IMR-90 (cell line): ENCODE measurements around the gene TIMM21.

ENCODE experiments used
- BHLHE40 ChIP-seq: fragments of 150-350 bp; IDR thresholded peaks from 2 replicates; pipeline ENCODE4 v1.6.1; 2016; ENCODE audit warnings: mild to moderate bottlenecking, low read depth, low read length
- CHD1 ChIP-seq: IDR thresholded peaks from 2 replicates; pipeline ENCODE4 v1.6.1; 2012; ENCODE audit warnings: low read depth, low read length, improper control_type of control experiment
- MAFK ChIP-seq: IDR thresholded peaks from 2 replicates; pipeline ENCODE4 v1.6.1; 2012; ENCODE audit warnings: low read depth, low read length, improper control_type of control experiment
- MXI1 ChIP-seq: IDR thresholded peaks from 2 replicates; pipeline ENCODE4 v1.6.1; 2012; ENCODE audit warnings: low read depth, mild to moderate bottlenecking, low read length, moderate library complexity, borderline replicate concordance
- POLR2A ChIP-seq: IDR thresholded peaks from 2 replicates; pipeline ENCODE4 v1.6.1; 2012; ENCODE audit warnings: mild to moderate bottlenecking, low read depth, low read length
- RAD21 ChIP-seq: IDR thresholded peaks from 2 replicates; pipeline ENCODE4 v1.6.1; 2012; ENCODE audit warnings: low read length, improper control_type of control experiment
- RCOR1 ChIP-seq: IDR thresholded peaks from 2 replicates; pipeline ENCODE4 v1.6.1; 2012; ENCODE audit warnings: mild to moderate bottlenecking, low read length, improper control_type of control experiment; ENCODE audit not compliant: insufficient replicate concordance
- RFX5 ChIP-seq: IDR thresholded peaks from 2 replicates; pipeline ENCODE4 v1.8.0; 2012; ENCODE audit warnings: low read depth, mild to moderate bottlenecking, low read length, moderate library complexity
- USF2 ChIP-seq: fragments of 150-350 bp; IDR thresholded peaks from 2 replicates; pipeline ENCODE4 v1.6.1; 2017; ENCODE audit warnings: mild to moderate bottlenecking, antibody characterized with exemption, low read length, low read depth
- TF ChIP-seq, protein P1 (sequence below): conservative IDR thresholded peaks from 2 replicates; pipeline ENCODE4 v1.5.1; 2012; ENCODE audit warnings: mild to moderate bottlenecking, low read depth, low read length, improper control_type of control experiment

DNA sequence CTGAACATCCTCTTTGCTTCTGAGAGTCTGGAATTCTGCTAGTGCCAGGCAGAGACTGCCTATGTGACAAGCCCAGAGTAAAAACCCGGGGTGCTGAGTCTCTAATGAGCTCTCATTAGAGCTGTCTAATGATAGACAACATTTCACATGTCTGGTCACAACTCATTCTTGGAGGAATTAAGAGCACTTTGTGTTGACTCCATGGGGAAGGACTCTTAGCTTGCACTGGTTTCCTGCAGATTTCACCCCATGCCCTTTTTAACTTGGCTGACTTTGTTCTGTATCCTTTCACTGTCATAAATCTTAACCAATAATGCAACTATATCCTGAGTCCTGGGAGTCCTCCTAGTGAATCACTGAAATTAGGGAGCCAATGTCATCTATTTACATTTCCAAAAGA, 34.2 kb upstream of the TIMM21 start:
- TF ChIP-seq RAD21 = no peak
- no peak for TF ChIP-seq RFX5
- TF ChIP-seq, protein P1, sequence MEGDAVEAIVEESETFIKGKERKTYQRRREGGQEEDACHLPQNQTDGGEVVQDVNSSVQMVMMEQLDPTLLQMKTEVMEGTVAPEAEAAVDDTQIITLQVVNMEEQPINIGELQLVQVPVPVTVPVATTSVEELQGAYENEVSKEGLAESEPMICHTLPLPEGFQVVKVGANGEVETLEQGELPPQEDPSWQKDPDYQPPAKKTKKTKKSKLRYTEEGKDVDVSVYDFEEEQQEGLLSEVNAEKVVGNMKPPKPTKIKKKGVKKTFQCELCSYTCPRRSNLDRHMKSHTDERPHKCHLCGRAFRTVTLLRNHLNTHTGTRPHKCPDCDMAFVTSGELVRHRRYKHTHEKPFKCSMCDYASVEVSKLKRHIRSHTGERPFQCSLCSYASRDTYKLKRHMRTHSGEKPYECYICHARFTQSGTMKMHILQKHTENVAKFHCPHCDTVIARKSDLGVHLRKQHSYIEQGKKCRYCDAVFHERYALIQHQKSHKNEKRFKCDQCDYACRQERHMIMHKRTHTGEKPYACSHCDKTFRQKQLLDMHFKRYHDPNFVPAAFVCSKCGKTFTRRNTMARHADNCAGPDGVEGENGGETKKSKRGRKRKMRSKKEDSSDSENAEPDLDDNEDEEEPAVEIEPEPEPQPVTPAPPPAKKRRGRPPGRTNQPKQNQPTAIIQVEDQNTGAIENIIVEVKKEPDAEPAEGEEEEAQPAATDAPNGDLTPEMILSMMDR = no peak
- no peak for TF ChIP-seq POLR2A
- no peak for TF ChIP-seq MAFK
- no peak for TF ChIP-seq USF2
- TF ChIP-seq MXI1 = no peak
- no peak for TF ChIP-seq CHD1
- TF ChIP-seq BHLHE40 = no peak
- TF ChIP-seq RCOR1 = no peak
